Smooth muscle cell (in vitro differentiated cells): Measurements from ENCODE around the gene SHISA5. TPM values are rescaled to one million over a fixed set of nuclear protein-coding genes. Genes with fewer than 3 reads are reported as not detected.

Source experiments
- DNase-seq: peaks from one replicate; lab custom pipeline; 2025; ENCODE audit not compliant: unreplicated experiment; lab: John Stamatoyannopoulos, UW
- H2AFZ ChIP-seq: fragments of 200-600 bp; sonication (generic); 2 replicates; pipeline ENCODE4 v1.6.0; 2016; ENCODE audit warnings: antibody characterized with exemption, low read depth, mild to moderate bottlenecking
- H3F3A ChIP-seq: fragments of 200-600 bp; sonication (generic); 2 replicates; pipeline ENCODE4 v1.6.0; 2017; ENCODE audit warnings: antibody characterized with exemption, low read depth
- H3K27ac ChIP-seq: fragments of 200-600 bp; sonication (generic); 2 replicates; pipeline ENCODE4 v1.5.1; 2016; ENCODE audit warnings: low read depth, mild to moderate bottlenecking
- H3K27me3 ChIP-seq: fragments of 200-600 bp; sonication (generic); 2 replicates; pipeline ENCODE4 v1.6.1; 2016; ENCODE audit warnings: low read depth, mild to moderate bottlenecking
- H3K36me3 ChIP-seq: fragments of 200-600 bp; sonication (generic); 2 replicates; pipeline ENCODE4 v1.5.1; 2016; ENCODE audit warnings: low read depth
- H3K4me1 ChIP-seq: fragments of 200-600 bp; sonication (generic); 2 replicates; pipeline ENCODE4 v1.5.1; 2016; ENCODE audit warnings: low read depth
- H3K4me2 ChIP-seq: fragments of 200-600 bp; sonication (generic); 2 replicates; pipeline ENCODE4 v1.6.0; 2016; ENCODE audit warnings: mild to moderate bottlenecking
- H3K4me3 ChIP-seq: fragments of 200-600 bp; sonication (generic); 2 replicates; pipeline ENCODE4 v1.5.1; 2016; ENCODE audit warnings: mild to moderate bottlenecking
- H3K79me2 ChIP-seq: fragments of 200-600 bp; sonication (generic); 2 replicates; pipeline ENCODE4 v1.6.0; 2016; ENCODE audit warnings: low read depth, mild to moderate bottlenecking
- H3K9ac ChIP-seq: fragments of 200-600 bp; sonication (generic); 2 replicates; pipeline ENCODE4 v1.6.0; 2016; ENCODE audit warnings: low read depth
- H3K9me3 ChIP-seq: fragments of 200-600 bp; sonication (generic); replicated peaks from 2 replicates; pipeline ENCODE4 v1.5.1; 2016; ENCODE audit warnings: low read depth
- H4K20me1 ChIP-seq: fragments of 200-600 bp; sonication (generic); 2 replicates; pipeline ENCODE4 v1.6.0; 2016; ENCODE audit warnings: low read depth
- WGBS: methylation state at CpG from one replicate; pipeline ENCODE4 v1.1.7; 2016; ENCODE audit warnings: low lambda C conversion rate; 5-methylcytosine and 5-hydroxymethylcytosine counted together
- polyA plus RNA-seq: library from polyadenylated mRNA; unstranded; fragments of >200 nt; fragmentation: Nextera tagmentation; extraction: Ambion mirVana; gene quantifications from 2 replicates; pipeline ENCODE4 v1.2.1, GENCODE V29; 2016
- total RNA-seq: library from RNA; depleted of rRNA; stranded (reverse); fragments of >200 nt; gene quantifications from 2 replicates; pipeline ENCODE4 v1.2.3, GENCODE V29; 2014
- TF ChIP-seq, protein P1 (sequence below): fragments of 200-600 bp; sonication (generic); IDR thresholded peaks from 2 replicates; pipeline ENCODE4 v1.5.1; 2017; ENCODE audit warnings: borderline replicate concordance, mild to moderate bottlenecking, antibody characterized with exemption; ENCODE audit not compliant: insufficient read depth, poor library complexity, severe bottlenecking

The SHISA5 gene
- total and polyA plus RNA-seq, 2 experiments from 2014 or later, result 124 to 333 TPM

GRCh38 chr3:48423883-48424695 lies 79.9 kb downstream of the SHISA5 start:
- TF ChIP-seq, protein P1, sequence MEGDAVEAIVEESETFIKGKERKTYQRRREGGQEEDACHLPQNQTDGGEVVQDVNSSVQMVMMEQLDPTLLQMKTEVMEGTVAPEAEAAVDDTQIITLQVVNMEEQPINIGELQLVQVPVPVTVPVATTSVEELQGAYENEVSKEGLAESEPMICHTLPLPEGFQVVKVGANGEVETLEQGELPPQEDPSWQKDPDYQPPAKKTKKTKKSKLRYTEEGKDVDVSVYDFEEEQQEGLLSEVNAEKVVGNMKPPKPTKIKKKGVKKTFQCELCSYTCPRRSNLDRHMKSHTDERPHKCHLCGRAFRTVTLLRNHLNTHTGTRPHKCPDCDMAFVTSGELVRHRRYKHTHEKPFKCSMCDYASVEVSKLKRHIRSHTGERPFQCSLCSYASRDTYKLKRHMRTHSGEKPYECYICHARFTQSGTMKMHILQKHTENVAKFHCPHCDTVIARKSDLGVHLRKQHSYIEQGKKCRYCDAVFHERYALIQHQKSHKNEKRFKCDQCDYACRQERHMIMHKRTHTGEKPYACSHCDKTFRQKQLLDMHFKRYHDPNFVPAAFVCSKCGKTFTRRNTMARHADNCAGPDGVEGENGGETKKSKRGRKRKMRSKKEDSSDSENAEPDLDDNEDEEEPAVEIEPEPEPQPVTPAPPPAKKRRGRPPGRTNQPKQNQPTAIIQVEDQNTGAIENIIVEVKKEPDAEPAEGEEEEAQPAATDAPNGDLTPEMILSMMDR, result no peak
- Histone ChIP-seq H2AFZ (no peak overlapping the region), H3K27ac (no peak overlapping the region), H3K4me1 (peaks cover 12% of the 10 kb centered on the region), H3K4me2 (no peak overlapping the region), H3K27me3 (no peaks in the 10 kb centered on the region), H3K36me3 (no peaks in the 10 kb centered on the region), H3K79me2 (peaks cover 27% of the 10 kb centered on the region), H3K9me3 (no peaks in the 10 kb centered on the region), H4K20me1 (peaks cover 86% of the 10 kb centered on the region), H3F3A (no peaks in the 10 kb centered on the region), H3K4me3 (no peak overlapping the region), H3K9ac (no peak overlapping the region)
- no peak for DNase-seq
- WGBS, result 96% methylated on average over 27 of the region's 27 CpGs

DNA sequence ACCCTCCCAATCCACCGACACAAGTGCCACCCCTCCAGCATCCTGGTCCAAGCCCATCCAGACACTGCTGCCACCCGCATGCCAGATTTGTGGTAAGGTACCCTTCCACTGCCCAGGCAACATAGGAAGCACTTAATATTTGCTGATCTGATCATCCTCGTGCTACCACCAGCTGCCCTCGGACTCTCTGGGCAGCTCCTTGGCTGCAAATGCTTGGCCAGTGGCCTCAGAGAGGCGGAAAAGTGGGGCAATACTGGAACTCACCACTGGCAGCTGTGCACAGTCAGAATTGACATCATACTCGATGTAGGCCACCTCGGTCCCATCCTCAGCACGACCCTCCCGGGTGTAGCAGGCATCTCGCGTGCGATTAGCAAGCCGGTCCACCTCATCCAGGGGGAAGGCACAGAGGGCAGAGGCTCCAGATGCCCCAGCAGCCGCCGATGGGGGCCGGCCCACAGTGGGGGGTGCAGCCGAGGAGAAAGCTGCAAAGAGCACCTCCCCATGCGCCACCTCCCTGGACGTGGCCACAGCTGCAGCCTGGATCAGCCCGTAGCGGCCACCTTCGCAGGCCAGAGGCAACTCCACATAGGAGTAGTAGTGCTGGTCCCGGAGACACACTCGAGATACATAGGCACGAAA lies 80.6 kb downstream of the SHISA5 start:
- Histone ChIP-seq H3K79me2 (peaks cover 25% of the 10 kb centered on the region), H3K4me1 (peaks cover 11% of the 10 kb centered on the region), H3K4me2 (no peak overlapping the region), H3K36me3 (no peaks in the 10 kb centered on the region), H3K27ac (no peak overlapping the region), H3K9ac (no peak overlapping the region), H3K4me3 (no peak overlapping the region), H2AFZ (no peak overlapping the region), H3F3A (no peaks in the 10 kb centered on the region), H4K20me1 (peaks cover 84% of the 10 kb centered on the region), H3K9me3 (no peaks in the 10 kb centered on the region), H3K27me3 (no peaks in the 10 kb centered on the region)
- WGBS, result 96% methylated on average over 25 of the region's 25 CpGs
- TF ChIP-seq, protein P1, result no peak
- DNase-seq, result no peak

DNA sequence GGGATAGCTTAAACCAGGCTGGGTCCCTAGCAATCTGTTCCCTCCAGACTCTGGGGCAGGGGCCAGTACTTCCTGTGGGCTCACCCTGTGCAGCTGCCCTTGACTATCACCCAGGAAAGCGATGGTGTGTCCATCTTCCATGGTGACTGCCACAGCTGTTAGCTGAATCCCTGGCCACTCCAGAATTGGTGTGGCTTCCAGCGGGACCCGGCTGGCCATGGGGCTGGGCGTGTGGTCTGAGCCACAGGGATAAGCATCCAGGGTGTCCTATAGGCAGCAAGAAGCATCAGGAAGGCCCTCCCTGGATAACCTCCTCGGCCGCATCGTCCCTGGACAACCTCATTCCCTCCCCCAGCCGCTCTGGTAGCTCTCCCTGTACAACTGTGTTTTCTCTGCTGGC lies 81.3 kb downstream of the SHISA5 start:
- 97% methylated on average over 8 of the region's 8 CpGs for WGBS
- no peak overlapping the region for H3K4me2 ChIP-seq
- no peak overlapping the region for H3K9ac ChIP-seq
- peaks cover 18% of the 10 kb centered on the region for H3K79me2 ChIP-seq
- no peaks in the 10 kb centered on the region for H3K9me3 ChIP-seq
- no peaks in the 10 kb centered on the region for H3K36me3 ChIP-seq
- H3K4me3 ChIP-seq, result no peak overlapping the region
- no peaks in the 10 kb centered on the region for H3F3A ChIP-seq
- no peaks in the 10 kb centered on the region for H3K27me3 ChIP-seq
- no peak overlapping the region for H2AFZ ChIP-seq
- H3K27ac ChIP-seq, result no peak overlapping the region
- peaks cover 9% of the 10 kb centered on the region for H3K4me1 ChIP-seq
- H4K20me1 ChIP-seq, result peaks cover 79% of the 10 kb centered on the region
- DNase-seq, result no peak
- TF ChIP-seq, protein P1, result no peak
